Epithelial cell of proximal tubule (primary cell): Measurements from ENCODE around the gene SFXN2. TPM values are rescaled to one million over a fixed set of nuclear protein-coding genes. Genes with fewer than 3 reads are reported as not detected.

Source experiments
- DNase-seq: peaks from one replicate; pipeline ENCODE4 v3.0.0-alpha.2; 2011; ENCODE audit warnings: low read depth
- H3K4me3 ChIP-seq: 2 replicates; pipeline ENCODE4 v1.5.1; 2011; ENCODE audit warnings: low read depth, mild to moderate bottlenecking, low read length
- total RNA-seq: library from RNA; depleted of rRNA; stranded (reverse); fragments of >200 nt; gene quantifications from 2 replicates; pipeline ENCODE4 v1.2.3, GENCODE V29; 2015
- TF ChIP-seq, protein P1 (sequence below): conservative IDR thresholded peaks from 2 replicates; pipeline ENCODE4 v1.5.1; 2012; ENCODE audit warnings: low read depth, mild to moderate bottlenecking, low read length

SFXN2 gene
- total RNA-seq, 1 donor from 2014 or later = 5.3 TPM

DNA sequence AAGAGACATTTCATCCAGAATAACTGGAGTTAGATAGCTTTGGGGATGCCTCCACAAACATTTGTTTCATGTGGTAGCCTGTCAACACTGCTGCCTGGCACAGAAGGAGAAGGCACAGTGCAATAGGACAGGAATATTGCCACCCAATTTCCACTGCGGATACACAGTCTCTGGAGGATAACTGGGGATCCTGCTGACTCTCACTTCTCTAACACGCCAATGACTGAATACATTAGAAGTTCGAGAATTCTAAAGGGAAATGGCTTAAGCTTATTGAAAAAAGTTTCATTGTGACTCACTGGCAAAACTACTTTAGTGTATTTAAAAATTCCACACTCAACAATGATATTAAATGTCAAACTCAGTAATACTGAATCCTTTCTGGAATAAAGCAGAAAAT lies 13.2 kb upstream of the SFXN2 start:
- TF ChIP-seq, protein P1, sequence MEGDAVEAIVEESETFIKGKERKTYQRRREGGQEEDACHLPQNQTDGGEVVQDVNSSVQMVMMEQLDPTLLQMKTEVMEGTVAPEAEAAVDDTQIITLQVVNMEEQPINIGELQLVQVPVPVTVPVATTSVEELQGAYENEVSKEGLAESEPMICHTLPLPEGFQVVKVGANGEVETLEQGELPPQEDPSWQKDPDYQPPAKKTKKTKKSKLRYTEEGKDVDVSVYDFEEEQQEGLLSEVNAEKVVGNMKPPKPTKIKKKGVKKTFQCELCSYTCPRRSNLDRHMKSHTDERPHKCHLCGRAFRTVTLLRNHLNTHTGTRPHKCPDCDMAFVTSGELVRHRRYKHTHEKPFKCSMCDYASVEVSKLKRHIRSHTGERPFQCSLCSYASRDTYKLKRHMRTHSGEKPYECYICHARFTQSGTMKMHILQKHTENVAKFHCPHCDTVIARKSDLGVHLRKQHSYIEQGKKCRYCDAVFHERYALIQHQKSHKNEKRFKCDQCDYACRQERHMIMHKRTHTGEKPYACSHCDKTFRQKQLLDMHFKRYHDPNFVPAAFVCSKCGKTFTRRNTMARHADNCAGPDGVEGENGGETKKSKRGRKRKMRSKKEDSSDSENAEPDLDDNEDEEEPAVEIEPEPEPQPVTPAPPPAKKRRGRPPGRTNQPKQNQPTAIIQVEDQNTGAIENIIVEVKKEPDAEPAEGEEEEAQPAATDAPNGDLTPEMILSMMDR = no peak

DNA sequence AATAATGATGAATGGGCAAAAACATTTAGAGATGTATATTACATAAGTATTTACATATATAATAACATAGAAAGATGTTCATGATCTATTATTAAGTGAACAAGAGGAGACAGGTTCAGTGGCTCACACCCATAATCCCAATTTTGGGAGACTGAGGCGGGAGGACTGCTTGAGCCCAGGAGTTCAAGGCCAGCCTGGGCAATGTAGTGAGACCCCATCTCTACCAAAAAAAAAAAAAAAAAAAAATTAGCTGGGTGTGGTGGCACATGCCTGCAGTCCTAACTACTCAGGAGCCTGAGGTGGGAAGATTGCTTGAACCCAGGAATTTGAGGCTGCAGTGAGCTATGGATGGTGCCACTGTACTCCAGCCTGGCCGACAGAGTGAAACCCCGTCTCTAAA lies 12.6 kb upstream of the SFXN2 start:
- TF ChIP-seq, protein P1 = no peak

More for the DNA sequence above, 13.2 kb upstream of the SFXN2 start:
- DNase-seq = no peak
- H3K4me3 ChIP-seq = no peak overlapping the region

DNA sequence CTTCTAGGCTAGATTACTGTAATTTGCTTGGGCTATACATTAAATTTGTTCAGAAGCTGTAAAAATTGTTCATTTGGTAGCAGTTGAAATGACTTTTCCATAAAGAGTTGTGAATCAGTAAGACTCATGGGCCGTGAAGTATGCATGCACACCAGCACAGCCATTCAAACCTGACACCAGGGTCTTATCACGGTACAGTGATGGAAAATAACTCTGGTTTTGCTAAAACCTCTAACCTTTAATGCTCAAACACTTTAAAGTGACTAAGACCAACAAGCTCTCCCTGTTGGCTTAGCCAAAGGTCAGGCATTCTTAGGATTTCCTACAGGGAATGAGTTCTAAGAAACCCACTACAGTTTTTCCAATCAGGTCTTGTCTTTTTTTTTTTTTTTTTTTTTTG lies 11.7 kb upstream of the SFXN2 start:
- H3K4me3 ChIP-seq = no peak overlapping the region
- TF ChIP-seq, protein P1 = no peak
- no peak for DNase-seq

More for the DNA sequence above, 12.6 kb upstream of the SFXN2 start:
- DNase-seq = no peak
- H3K4me3 ChIP-seq = no peak overlapping the region

DNA sequence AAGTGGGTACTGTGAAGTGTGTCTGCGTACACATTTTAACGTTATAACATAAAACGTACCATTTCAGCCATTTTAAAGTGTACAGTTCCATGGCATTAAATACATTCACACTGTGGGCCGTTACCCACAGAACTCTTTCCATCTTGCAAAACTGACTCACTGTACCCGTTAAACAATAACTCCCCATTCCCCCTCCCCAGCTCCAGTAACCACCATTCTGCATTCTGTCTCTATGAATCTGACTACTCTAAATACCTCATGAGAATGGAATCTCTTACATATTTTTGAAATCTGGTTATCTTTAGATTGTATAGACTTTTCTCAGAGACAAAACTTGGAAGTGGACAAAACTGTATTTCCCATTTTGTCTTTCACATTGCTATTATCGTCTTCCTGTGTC lies 9.5 kb upstream of the SFXN2 start:
- TF ChIP-seq, protein P1 = no peak
- no peak for DNase-seq
- H3K4me3 ChIP-seq = no peak overlapping the region

DNA sequence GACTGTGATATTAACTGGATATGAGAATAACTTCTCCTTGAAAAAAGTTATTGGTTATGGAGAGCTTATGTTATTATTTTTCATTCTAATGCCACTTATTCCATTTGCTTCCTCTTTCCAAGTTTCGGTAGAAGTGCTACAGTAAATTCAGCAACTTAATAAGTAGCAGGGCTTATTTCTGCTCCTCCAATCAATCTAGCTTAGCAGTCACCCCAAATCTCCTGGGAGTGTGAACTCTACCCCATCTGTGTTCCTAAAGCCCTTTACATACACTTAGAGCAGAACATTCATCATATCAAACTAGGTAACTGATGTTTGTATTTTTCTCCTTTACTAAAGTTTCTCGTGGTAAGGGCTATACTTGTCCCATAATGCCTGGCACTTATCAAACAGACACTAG lies 8.9 kb upstream of the SFXN2 start:
- TF ChIP-seq, protein P1 = no peak
- no peak overlapping the region for H3K4me3 ChIP-seq
- no peak for DNase-seq

DNA sequence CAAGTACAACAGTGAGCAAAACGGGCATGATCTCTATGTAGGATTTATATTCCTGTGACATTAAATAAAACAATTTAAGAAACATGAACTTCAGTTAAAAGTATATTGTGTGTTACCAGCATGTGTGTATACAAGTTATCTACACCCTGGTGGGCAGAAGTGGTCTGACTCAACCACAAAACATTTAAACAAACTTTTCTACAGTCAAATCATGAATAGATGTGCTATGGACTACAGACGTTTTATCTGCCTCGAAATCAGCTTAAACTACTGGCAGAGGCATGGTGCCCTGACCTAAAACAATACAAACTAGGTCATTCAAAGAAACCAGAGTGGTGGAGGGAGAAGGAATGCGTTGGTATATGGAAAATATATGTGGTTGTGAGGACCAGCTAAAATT lies 3.8 kb upstream of the SFXN2 start:
- no peak for DNase-seq
- TF ChIP-seq, protein P1 = no peak
- H3K4me3 ChIP-seq = no peak overlapping the region

DNA sequence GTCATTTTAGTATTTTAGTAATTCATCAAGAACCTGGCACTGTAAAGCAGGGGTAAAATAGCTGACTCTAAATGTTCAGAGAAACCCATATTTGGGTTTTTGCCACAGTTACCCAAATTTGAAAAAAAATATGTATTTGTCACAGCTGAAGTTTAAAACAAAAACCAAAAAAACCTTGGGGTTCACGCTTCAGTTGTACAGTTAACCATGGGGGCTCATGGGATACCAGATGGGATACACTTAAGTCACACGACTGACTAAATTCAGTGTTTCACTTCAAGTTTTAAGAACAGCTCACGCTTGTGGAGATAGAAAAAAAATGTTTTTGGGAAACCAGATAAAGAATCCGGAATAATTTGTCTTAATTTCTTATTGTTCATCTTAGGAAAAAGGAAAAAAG lies 2.3 kb upstream of the SFXN2 start:
- no peak overlapping the region for H3K4me3 ChIP-seq
- DNase-seq = no peak
- TF ChIP-seq, protein P1 = no peak
